NCI-H187 (cell line): Measurements from ENCODE around the gene POLR1E.

Experiments used
- DNase-seq, 2 experiments: peaks; one replicate each; lab custom pipeline; 2025; lab: John Stamatoyannopoulos, UW

The POLR1E gene

GRCh38 chr9:37540634-37541033, 54.9 kb downstream of the POLR1E start:
- no peak for DNase-seq

GRCh38 chr9:37541465-37541864, 55.7 kb downstream of the POLR1E start:
- DNase-seq: no peak

GRCh38 chr9:37542488-37542887, 56.7 kb downstream of the POLR1E start:
- no peak for DNase-seq

GRCh38 chr9:37542895-37543294, 57.1 kb downstream of the POLR1E start:
- DNase-seq: no peak

GRCh38 chr9:37543468-37543867, 57.7 kb downstream of the POLR1E start:
- no peak for DNase-seq

- no peak for DNase-seq
Measured at GRCh38 chr9:37547328-37547878, 61.7 kb downstream of the POLR1E start.

GRCh38 chr9:37549527-37549926, 63.8 kb downstream of the POLR1E start:
- no peak for DNase-seq

GRCh38 chr9:37550781-37551180, 65.0 kb downstream of the POLR1E start:
- no peak for DNase-seq

- DNase-seq: no peak
Measured at GRCh38 chr9:37551468-37551867, 65.7 kb downstream of the POLR1E start.

GRCh38 chr9:37551888-37552287, 66.1 kb downstream of the POLR1E start:
- no peak for DNase-seq
